HG03097 (cell line): ENCODE data around the gene RHCG.
A peak's percentile ranks its signal among the peaks of the same experiment; 100 is the strongest.

Experiments
- ATAC-seq: cut with Tn5 transposase; IDR thresholded peaks from one replicate; pipeline ENCODE4 v1.9.1; 2021; ENCODE audit not compliant: unreplicated experiment, low FRiP score

RHCG gene

DNA sequence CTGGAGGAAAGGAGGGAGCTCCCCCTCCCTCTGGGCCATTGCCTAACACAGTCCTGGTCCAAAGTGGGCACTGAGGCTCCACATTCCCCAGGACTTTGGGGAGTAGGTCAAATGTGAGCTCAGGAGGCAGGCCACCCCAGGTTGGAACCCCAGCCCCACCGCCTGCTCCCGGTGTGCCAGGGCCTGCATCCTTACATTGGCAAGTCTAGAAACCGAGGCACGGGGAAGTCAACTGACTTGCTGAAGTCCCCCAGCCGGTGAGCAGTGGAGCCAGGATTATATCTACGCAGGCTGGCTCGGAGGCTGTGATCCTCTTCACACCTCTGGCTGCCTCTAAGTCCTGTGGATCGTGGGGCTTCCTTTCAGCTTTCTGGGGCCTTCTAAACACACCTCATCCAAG lies 48.7 kb downstream of the RHCG start:
- no peak for ATAC-seq

DNA sequence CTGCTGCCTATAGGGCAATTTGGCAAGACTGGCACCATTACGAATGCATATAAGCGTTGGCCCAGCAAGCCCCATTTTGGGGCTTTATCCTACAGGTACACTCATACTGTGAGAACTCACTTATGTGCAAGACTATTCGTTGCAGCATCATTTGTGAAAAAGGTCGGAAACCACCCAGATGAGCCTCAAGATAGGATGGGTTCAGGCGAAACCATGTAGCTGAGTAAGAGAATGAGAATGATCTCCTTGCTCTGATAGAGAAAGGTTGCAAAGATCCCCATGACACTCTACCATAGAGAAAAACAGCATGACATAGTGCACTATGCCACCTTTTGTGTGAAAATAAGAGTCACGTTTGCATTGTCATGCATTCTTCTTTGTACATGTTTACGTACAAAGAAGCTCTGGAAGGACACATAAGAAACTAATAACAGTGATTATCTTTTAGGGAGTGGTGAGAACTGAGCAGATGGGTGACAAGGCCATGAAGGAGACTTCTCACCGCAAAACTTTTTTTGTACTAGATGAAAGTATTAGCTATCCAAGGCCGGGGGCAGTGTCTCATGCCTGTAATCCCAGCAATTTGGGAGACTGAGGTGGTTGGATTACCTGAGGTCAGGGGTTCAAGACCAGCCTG lies 50.0 kb downstream of the RHCG start:
- ATAC-seq, result no peak

DNA sequence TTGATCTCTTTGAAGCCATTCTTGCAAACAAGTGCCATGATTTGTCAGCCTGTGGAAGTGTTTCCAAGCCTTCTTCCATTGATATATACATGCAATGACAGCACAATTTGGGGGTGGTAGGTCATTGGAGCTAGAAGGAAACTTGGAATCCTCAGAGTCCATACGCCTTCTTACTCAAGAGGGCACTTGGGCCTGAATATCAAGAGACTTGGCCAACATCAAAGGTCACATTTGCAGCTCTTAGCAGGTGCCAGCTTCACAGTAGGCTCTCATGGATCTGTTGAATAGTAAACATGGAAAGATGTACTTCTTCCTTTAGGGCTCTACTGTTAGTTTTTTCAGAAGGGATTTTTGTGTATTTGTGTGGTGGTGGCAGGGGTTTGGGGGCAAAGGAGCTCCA lies 50.9 kb downstream of the RHCG start:
- no peak for ATAC-seq

DNA sequence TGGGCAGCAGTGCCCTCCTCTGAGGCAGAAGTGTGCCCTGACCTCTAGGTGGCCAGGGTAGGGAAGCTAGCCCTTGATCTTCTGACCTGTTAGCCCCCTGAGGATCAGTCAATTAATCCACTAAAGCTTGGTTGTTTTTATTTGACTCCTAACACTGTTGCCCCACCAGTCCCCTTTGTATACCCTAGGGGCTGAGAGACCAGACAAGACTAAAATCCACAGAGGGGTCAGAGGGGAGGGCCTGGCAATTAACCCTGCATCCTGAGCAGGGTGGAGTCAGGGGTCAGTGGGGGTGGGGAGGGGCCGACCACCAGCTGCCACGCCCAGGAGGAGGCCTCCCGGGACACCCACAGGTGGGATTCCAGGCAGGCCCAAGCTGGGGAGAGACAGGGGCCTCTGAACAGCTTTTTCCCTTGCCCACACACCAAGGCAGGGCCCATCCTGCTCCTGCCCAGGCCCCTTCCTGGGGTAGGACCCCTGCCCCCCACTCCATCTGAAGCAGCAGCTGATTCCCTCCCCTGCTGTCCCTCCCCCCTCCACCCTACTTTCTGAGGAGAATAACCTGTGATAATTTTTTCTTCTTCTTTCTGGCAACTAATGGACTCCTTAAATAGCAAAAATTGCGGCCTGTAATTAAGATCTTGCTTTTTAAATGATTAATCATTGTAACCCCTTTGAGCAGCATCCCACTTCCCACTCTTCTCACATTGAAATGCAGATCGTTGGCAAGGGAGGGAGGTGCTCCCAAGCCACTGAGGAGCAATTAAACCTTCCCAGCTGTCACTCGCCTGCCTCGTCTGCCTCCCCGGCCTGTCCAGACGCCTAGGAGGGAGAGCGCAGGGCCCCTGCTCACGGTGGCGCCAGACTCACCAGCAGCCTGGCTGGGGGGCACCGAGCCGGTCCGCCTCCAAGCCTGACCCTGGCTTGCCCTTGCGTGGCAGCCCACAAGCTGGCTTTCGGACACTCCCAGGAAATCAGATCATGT lies 51.9 kb downstream of the RHCG start:
- no peak for ATAC-seq

DNA sequence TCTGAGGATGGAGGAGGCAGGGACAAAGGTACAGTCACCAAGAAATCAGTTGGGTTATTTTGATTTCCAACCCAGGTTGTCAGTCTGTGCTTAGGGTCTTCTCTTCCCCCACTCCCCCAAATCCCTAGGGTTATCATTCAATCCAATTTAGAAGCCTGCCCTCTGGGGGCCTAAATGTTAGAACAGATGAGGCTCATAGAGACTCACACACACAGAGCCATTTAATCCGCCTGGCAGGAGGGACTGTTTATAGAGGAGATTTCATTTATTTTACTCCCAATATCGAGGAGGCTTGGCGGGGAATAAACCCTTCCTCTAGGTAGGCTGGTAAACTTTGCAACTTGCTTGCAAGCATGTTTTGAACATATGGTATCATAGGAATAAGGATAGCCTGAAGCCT lies 52.8 kb downstream of the RHCG start:
- ATAC-seq, result no peak

DNA sequence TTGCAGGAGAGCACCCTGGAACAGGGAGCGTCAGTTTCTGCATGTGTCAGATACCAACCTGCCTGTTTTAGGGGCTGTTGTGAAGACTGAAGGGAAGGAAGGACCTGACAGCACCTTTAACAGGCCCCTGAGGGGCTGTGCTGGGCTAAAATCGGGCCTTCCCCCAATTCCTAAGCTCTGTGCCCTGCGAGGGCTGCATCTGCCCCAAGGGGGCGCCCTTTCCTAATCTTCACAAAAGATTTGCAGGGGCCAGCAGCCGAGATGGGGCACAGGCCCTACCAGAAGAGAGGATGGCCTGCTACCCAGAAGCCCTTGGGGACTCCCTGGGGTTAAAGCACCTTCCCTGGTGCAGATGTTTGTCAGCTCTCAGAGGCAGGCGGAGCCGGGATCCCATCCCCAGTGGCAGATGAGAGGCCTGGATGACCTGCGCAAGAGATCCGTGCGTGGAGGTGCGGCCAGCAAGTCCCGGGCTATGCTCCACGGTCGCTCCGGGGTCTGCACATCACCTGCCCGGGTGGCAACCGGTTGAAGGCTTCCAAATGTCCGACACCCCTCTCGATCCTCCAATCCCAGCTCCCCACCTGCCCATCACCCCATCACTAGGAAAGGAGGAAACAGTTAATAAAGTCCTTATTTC lies 53.6 kb downstream of the RHCG start:
- no peak for ATAC-seq

DNA sequence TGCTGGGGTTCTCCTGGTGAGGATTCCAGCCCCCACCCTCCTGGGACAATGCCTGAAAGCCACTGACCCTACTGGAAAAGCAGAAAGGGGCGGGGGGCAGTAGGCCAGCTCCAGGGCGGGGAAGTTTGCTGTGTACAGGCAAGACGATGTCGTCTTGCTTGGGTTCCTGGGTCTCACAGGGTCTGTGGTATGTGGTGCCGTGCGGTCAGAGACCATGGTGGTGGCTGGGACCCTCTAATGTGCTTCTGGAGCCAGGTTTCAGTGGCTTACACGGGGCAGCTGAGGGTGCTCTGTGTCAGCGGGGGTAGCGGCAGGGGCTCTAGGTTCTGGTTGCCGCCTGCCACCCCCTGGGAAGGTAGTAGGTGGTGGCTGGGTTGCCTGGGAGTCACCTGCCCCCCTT lies 54.2 kb downstream of the RHCG start:
- ATAC-seq, result no peak

DNA sequence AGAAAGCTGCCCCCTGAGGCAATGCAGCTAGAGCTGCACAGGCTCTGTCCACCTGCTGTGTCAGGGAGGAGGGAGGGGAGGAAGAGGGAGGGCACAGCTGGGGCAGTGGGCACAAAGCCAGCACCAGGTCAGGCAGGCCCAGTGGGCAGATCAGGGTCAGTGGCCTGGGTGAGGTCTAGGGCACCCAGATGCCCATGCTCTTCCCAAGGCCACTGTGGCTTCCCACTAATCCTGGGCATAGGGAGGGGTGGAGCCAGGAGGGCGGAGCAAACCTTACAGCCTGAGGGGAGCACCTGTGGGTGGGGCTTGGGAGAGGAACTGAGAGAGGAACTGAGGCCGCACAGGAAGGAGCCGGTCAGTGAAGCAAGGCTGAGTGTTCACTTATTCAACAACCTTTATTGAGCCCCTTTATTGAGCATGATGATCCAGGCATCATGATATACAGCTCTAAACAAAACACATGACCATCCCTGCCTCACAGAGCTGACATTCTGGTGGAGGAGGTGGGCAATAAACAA lies 55.0 kb downstream of the RHCG start:
- ATAC-seq, result peak; percentile 90

DNA sequence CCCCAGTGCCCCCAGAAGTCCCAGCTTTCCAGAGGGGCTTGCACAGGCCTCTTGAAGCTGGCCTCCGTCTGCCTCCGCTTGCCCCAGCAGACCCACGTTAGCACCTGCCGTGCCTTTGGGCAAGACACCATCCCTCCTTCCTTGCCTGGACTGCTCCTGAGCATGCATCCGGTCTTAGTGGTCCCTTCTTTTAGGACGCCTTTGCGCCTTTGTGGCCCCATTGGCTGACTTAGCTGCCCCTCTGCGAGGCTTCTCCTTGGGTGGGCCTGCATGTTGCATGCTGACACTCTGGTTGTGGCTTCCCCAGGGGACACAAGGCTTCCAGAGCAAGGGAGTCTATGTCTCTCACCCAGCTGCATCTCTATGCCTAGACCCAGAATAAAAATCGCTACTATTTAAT lies 56.6 kb downstream of the RHCG start:
- ATAC-seq, result no peak

DNA sequence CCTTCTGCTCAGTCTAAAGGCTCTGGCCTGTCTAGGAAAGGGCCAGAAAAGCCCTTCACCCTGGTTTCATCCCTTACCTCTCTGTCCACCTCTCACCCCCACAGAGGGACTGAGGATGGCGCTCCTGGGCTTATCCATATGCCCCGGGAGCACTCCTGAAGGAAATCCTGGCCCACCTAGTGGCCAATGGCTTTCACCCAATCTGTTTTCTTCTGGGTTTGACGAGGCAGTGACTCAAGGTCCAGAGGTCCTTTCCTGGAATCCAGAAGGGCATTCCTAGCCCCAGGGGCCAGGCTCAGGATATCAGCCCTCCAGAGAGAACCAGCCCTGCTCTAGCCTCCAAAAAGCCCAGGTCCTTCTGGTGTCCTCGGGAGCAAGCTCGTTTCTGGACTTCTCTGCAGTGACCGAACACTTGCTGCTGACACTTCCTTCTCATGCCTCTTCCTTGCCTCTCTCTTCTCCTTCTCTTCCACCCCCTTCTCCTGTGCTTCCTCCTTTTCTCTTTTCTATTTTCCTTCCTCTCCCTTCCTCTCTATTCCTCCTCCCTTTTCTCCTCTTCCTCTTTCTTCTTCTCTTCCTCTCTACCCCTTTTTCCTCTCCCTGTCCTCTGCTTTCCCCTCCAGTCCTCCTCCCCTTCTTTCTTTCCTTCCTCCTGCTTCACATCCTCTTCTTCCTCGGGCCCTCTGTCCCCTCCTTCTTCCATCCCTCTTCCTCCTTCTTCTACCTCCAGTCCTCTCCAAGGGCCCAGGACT lies 59.6 kb downstream of the RHCG start:
- ATAC-seq, result no peak

DNA sequence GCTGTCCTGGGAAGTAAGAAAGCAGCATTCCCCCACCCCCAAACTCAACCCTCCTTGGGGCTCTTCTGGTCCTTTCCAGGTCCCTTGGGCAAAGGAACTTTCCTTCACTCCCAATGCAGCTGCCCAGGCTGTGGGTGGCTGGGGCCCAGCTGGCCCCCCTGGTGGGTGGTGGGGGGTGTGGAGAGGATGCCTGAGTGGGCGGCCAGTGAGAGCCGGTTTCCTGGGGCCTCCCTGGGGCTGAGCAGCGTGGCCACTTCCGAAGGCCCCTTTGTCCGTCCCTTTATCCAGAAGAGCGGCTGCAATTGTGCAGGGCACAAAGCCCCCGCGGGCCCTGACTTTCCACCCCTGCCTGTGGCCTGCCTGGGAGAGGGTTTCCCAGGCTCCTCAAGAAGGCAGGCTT lies 61.0 kb downstream of the RHCG start:
- no peak for ATAC-seq

DNA sequence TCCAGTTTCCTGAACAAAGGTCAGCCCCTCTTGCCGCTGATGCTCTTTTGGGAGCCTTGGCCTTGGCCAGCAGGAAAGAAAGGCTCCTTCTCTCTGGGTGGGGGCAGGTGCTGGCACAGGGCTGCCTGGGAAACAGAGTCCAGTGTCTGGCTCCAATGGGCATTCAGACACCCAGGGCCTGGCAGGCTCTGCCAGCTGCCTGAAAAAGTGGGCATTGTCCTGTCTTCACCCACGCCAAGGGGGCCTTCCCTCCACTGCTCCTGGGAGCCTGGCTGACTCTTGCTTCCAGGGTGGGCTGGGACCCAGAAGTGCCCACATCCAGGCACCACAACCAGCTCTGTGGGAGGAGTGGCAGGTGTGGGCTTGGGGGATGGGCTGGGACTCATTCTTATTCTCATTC lies 62.7 kb downstream of the RHCG start:
- no peak for ATAC-seq

DNA sequence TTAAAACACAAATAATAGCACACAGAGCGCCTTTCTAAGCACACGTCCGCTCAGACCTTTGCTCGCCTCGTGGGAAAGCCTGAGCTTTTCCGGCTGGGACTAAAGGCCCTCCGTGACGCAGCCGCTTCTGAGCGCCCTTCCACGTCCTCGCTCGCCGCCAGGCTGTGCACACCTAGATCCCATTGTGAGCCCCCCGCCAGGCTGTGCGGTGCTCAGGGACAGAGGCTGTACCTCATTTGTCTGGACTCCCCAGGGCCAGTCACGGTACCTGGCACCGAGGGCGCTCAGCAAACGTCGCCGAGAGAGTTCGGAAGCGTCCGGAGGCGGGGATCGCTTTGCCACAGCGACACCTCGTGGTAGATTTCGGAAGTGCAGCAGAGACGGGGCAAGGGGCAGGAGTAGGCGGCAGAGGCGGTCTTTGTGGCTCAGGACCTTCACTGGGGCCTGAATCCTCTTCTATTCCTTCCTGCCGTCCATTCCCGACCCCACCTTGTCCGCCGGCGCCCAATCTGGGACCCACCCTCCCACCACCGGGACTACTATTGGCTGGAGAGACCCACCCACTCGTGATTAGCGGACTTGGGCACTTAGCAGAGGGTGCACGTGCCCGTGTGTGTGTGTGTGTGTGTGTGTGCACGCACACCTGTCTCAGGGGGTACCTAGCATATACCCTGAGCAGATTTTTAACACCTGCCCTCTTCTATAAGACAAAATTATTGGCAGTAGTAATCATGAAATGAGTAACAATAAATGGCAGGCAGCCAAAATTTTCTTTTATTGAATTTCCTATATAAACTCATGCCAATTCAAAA lies 65.6 kb downstream of the RHCG start:
- peak; percentile 70 for ATAC-seq

DNA sequence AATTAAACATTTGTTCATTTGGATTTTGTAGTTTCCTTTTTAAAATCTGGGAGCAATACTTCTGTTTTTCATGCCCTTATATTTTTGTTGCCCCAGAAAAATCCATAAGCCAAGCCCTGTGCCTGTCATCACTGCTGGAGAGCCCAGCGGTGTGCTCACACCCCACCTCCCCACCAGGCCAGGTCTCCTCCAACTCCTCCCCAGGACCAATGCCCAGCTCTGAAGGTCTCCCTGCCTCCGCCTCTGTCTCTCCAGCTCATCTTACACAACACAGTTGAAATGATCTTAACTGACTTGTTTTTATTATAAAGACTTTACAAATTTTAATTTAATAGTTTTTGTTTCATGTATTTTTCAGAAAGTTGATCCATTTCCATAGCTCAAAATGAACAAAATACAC lies 66.4 kb downstream of the RHCG start:
- no peak for ATAC-seq

DNA sequence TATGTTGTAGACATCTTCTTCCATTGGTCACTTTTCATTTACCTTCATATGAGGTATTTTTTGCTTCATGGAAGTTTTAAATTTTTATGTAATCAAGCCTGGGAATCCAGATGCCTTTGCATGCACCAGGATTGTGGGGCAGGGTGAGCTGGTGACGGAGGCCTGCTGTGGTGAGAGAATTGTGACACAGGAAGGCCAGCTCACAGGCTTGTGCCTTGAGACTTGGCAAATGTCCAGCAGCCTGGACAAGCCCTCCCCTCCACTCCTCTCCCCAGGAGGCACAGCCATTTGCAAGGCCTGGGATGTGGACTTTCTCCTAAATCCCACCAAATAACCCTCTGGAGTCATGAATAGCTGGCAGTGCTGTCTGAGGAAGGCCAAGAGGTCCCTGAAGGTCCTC lies 67.4 kb downstream of the RHCG start:
- ATAC-seq, result no peak

DNA sequence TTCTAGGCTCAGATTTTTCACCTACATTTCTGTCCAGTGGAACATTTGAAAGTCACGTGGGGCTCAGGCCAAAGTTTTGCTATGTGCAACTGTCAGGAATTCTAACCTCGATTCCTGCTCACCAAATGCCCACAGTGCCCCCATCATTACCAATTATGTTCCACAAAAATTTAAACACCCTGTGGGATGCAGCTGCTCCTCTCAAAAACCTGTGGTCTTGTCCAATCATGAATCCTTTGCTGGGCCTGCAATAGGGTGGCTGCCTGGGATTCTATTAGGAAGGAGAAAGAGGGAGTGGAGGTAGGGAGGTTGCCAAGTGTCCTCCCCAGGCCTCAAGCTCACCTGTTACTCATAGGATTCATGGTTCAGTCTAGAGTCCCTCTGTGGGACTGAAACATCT lies 68.1 kb downstream of the RHCG start:
- no peak for ATAC-seq

DNA sequence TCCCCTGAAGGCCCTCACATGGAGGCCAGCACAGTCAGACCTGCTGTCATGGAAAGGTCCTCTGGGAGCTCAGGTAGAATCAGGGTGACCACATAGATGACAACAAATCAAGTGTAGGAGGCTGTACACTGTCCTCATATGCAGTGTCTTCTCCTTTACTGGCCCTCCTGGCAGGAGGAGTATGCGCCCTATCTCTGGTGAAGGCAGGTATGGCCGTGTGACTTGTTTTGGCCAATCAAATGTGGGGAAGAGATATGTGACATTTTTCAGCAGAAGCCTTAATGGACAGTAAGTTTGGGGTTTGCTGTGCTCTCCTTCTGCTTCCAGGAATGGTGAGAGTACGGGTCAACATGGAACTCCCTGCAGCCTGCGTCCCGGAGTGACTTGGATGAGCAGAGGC lies 69.9 kb downstream of the RHCG start:
- ATAC-seq, result no peak

DNA sequence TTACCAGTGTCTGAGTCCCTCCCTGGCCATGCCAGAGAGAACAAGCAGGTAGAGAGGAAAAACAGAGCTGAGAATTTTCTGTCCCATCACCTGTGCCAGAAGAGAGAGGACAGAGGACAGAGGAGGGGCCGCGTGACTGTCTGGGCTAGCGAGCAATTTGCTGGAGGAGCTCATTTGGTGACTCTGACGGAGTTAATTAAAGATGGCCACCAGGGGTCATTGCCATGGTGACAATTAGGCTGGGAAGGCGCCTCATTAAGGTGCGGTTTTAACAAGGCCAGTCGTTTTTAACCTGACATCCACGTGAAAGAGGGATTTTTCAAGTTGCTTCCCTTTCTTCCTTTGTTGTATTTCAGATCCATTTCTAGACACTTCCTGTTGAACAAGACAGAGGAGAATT lies 72.4 kb downstream of the RHCG start:
- no peak for ATAC-seq
